Measurements from ENCODE around the gene STAP2. TPM values are rescaled to one million over a fixed set of nuclear protein-coding genes. Genes with fewer than 3 reads are reported as not detected.

Gene STAP2, protein sequence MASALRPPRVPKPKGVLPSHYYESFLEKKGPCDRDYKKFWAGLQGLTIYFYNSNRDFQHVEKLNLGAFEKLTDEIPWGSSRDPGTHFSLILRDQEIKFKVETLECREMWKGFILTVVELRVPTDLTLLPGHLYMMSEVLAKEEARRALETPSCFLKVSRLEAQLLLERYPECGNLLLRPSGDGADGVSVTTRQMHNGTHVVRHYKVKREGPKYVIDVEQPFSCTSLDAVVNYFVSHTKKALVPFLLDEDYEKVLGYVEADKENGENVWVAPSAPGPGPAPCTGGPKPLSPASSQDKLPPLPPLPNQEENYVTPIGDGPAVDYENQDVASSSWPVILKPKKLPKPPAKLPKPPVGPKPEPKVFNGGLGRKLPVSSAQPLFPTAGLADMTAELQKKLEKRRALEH
- total RNA-seq = 100 to 1,000 TPM in 1 of 5 donors, 10 to 100 TPM in 3, not detected in 1; 20.7 to 250 (median 35.1) TPM
- 10 to 100 TPM; 32.7 to 70.8 (median 52.4) TPM for polyA plus RNA-seq
- long read RNA-seq, donor 1 = 0 reads
- long read RNA-seq, donor 2, partial matches to known transcripts = 0 of 2 reads
- long read RNA-seq, donor 2, other reads (novel, unspliced or antisense) = 0 of 2 reads
- long read RNA-seq, donor 3 = 0 reads
- long read RNA-seq, donor 4 = 0 reads
- long read RNA-seq, donor 5, partial matches to known transcripts = 0 of 2 reads
- long read RNA-seq, donor 5, other reads (novel, unspliced or antisense) = 0 of 2 reads
- long read RNA-seq, donor 6, transcript STAP2-201 (13 exons, 1,426 nt) = major isoform, 5 of 8 reads
- long read RNA-seq, donor 6, partial matches to known transcripts = 0 of 8 reads
- long read RNA-seq, donor 6, other reads (novel, unspliced or antisense) = 0 of 8 reads
- long read RNA-seq, donor 7, transcript STAP2-201 (13 exons, 1,426 nt) = major isoform, 7 of 8 reads
- long read RNA-seq, donor 7, partial matches to known transcripts = 0 of 8 reads
- long read RNA-seq, donor 7, other reads (novel, unspliced or antisense) = 0 of 8 reads
- long read RNA-seq, donor 8, partial matches to known transcripts = 0 of 4 reads
- long read RNA-seq, donor 8, other reads (novel, unspliced or antisense) = 0 of 4 reads
- long read RNA-seq, donor 9, partial matches to known transcripts = 0 of 1 reads
- long read RNA-seq, donor 9, other reads (novel, unspliced or antisense) = 0 of 1 reads
- long read RNA-seq, donor 10, partial matches to known transcripts = 0 of 5 reads
- long read RNA-seq, donor 10, other reads (novel, unspliced or antisense) = 0 of 5 reads

DNA sequence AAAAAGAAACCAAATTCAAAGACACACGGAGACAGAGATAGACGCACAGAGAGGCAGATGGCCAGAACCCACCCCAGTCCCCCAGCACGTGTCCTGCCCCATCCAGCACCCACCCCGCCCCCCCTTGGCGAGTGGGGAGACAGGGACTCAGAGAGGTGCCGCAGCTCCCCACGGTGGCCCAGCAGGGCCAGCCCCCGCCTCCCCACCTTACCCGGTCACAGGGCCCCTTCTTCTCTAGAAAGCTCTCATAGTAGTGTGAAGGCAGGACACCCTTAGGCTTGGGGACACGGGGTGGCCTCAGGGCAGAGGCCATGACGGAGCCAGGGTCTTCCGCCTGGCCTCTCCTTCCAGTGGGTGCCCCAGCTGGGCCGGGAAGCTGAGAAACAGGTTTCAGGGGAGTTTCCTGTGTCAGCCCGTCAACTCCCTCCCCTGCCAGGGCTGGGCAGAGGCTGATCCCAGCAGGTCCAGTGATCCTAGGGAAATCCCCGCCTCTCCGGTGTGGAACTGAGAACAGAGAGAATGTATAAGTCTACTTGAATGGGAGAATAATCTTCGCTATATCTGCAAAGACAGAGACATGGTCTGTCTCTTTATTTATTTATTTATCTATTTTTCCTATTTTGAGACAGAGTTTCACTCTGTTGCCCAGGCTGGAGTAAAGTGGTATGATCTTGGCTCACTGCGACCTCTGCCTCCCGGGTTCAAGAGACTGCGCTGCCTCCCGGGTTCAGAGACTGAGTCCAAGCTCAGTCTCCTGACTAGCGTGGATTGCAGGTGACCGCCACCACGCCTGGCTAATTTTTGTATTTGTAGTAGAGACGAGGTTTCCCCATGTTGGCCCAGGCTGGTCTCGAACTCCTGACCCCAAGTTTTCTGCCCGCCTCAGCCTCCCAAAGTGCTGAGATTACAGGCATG is at the start of gene STAP2:
Gene STAP2 (minus strand): TSS at position 387 of the 915 bp plus-strand sequence. CDS start 74 bp downstream, at position 313.
- intact Hi-C loops (cut with DNase I; ENCODE audit: low total_unique reads) = no loop called here
- Histone ChIP-seq H3K27ac (peak within 1 kb of the TSS; percentile 32 to 87 (median 78)), H3K4me1 (peaks cover 4 to 25% (median 23%) of the 10 kb centered on the region in 4 donors), H3K4me3 (peak within 1 kb of the TSS; percentile 47 to 60 (median 50)), H3K9me3 (no peaks in the 10 kb centered on the region), H3K36me3 (no peaks in the 10 kb centered on the region), H3K27me3 (no peaks in the 10 kb centered on the region)
- WGBS, 5 donors = 25 to 46% (median 33%) methylated on average over 19 to 27 of the region's 27 CpGs
- TF ChIP-seq EP300 (IDR thresholded peaks at IDR 0.05) (no peak), POLR2A (IDR thresholded peaks at IDR 0.05) (no peak), POLR2AphosphoS5 (IDR thresholded peaks at IDR 0.05) (peak in 2 of 3 donors; percentile 26 to 54)
- DNase-seq = peak; percentile 77 to 91

DNA sequence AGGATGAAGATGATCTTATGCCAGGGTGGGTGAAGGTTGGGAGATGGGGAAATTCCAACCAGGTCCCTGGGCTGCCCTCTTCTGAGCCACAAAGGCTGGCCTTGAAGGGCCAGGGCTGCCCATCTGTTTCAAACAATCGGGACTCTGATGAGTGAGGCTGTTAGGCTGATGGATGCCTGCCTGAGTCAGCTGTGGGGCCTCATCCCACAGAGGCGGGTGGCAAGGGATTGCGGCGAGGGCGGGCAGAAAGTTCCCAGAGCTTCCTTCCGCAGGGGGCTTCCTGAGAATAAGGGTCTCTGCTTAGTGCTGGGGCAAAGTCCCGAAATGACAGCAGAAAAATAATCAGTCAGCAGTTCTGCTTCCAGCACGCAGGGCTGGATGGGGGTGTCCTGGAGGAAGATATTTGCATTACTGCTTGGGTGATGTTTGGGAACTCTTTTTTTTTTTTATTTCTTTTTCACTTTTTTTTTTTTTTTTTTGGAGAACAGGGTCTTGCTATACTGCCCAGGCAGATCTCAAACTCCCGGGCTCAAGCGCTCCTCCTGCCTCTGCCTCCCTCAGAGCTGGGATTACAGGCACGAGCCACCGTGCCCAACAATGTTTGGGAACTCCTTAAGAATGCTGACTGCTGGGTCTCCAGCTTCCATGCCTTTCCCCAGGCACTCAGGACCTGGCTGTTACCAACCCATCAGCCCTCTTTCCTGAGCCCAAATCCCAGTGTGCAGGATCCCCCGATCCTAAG is 47.6 kb upstream of the STAP2 start:
- peaks cover 52 to 82% (median 73%) of the 10 kb centered on the region in 4 donors for H3K4me1 ChIP-seq

DNA sequence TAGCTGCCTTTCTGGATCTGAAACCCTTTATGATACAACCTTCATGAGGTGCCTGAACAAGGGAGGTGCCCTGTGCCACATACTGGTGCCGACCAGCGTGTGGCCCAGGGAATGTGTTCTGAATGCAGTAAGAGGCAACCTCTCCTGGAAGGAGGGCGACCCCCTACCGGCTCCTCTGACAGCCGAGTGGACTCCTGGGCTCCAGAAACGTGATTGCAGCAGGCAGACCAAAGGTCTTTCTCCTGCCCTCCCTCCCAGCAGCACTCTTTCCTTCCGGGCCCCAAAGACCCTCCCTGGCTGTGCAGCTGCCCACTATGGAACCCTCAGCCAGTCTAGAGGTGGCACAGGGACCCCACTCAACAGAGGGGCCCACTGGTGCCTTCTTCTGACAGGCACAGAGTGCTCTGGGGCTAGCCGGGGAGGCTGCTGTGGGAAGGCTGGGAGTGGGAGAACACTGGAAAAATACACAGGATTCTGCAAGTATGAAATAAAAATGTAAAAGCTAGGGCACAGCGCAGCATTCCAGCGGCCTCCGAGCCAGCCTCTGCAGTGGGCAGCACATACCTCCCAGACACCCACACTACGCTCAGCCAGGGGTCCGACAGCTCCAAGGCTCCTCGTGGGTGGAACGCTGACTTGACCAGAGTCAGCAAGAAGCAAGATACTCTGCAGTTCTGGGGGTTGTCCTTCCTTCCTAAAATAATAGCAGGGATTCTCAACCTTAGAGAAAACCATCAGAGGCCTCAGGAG is 46.8 kb upstream of the STAP2 start:
- Histone ChIP-seq H3K4me1 (peaks cover 49 to 82% (median 69%) of the 10 kb centered on the region in 4 donors), H3K4me3 (no peak overlapping the region), H3K9me3 (no peaks in the 10 kb centered on the region), H3K27ac (peak overlapping the region in 1 of 5 donors; percentile 2), H3K36me3 (peaks cover 0 to 28% (median 21%) of the 10 kb centered on the region in 4 donors), H3K27me3 (no peaks in the 10 kb centered on the region)
- DNase-seq = no peak
- intact Hi-C loops (cut with DNase I; ENCODE audit: low total_unique reads) = no loop called here
- TF ChIP-seq, protein P1, sequence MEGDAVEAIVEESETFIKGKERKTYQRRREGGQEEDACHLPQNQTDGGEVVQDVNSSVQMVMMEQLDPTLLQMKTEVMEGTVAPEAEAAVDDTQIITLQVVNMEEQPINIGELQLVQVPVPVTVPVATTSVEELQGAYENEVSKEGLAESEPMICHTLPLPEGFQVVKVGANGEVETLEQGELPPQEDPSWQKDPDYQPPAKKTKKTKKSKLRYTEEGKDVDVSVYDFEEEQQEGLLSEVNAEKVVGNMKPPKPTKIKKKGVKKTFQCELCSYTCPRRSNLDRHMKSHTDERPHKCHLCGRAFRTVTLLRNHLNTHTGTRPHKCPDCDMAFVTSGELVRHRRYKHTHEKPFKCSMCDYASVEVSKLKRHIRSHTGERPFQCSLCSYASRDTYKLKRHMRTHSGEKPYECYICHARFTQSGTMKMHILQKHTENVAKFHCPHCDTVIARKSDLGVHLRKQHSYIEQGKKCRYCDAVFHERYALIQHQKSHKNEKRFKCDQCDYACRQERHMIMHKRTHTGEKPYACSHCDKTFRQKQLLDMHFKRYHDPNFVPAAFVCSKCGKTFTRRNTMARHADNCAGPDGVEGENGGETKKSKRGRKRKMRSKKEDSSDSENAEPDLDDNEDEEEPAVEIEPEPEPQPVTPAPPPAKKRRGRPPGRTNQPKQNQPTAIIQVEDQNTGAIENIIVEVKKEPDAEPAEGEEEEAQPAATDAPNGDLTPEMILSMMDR (IDR thresholded peaks at IDR 0.05) = no peak
- TF ChIP-seq POLR2AphosphoS5 (IDR thresholded peaks at IDR 0.05) (no peak), EP300 (IDR thresholded peaks at IDR 0.05) (no peak), POLR2A (IDR thresholded peaks at IDR 0.05) (no peak)
- 74 to 84% (median 79%) methylated on average over 15 of the region's 15 CpGs for WGBS, 5 donors

More for the DNA sequence above, 47.6 kb upstream of the STAP2 start:
- peak overlapping the region in 1 of 5 donors; percentile 2 for H3K27ac ChIP-seq
- TF ChIP-seq POLR2A (IDR thresholded peaks at IDR 0.05) = no peak
- TF ChIP-seq, protein P1 (IDR thresholded peaks at IDR 0.05) = no peak
- no peak for TF ChIP-seq POLR2AphosphoS5 (IDR thresholded peaks at IDR 0.05)
- no peak for TF ChIP-seq EP300 (IDR thresholded peaks at IDR 0.05)
- no peaks in the 10 kb centered on the region for H3K9me3 ChIP-seq
- WGBS, 5 donors = 73 to 91% (median 87%) methylated on average over 12 to 13 of the region's 13 CpGs
- no peaks in the 10 kb centered on the region for H3K27me3 ChIP-seq
- peaks cover 0 to 28% (median 21%) of the 10 kb centered on the region in 4 donors for H3K36me3 ChIP-seq
- H3K4me3 ChIP-seq = no peak overlapping the region
- intact Hi-C loops (cut with DNase I; ENCODE audit: low total_unique reads) = no loop called here
- DNase-seq = no peak

Measured in stomach (tissue), 19 donors.